ENCODE data around the gene KHDC1. TPM values are rescaled to one million over a fixed set of nuclear protein-coding genes. Genes with fewer than 3 reads are reported as not detected.
A peak's percentile ranks its signal among the peaks of the same experiment; 100 is the strongest.

The KHDC1 gene
- total and polyA plus RNA-seq, 4 donors: 1.3 to 3.5 (median 2.5) TPM

DNA sequence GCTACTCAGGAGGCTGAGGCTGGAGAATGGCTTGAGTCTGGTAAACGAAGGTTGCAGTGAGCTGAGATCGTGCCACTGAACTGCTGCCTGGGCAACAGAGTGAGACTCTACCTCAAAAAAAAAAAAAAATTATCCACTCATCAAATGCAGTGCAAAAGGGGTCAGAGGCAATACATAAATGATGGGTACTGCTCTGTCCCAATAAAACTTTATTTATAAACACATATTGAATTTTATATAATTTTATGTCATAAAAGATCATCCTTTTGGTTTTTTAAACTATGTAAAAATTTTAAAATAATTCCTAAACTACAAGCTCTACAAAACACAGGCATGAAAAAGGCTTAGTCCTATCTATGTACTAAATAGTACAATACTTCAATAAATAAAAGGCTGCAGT is 10.3 kb downstream of the KHDC1 start:
- Histone ChIP-seq H3K4me3 (no peak overlapping the region), H3K4me1 (ENCODE audit: control insufficient read depth in 5 of 5, insufficient read depth in 5 of 5, low read length in 5 of 5) (no peaks in the 10 kb centered on the region), H3K9me3 (ENCODE audit: control insufficient read depth in 4 of 4, insufficient read depth in 3 of 4, low read length in 3 of 4) (no peaks in the 10 kb centered on the region), H3K9ac (ENCODE audit: insufficient read depth in 1 of 2, low read length in 2 of 2) (no peak overlapping the region), H3K27me3 (ENCODE audit: control insufficient read depth in 3 of 3, insufficient read depth in 3 of 3, low read length in 2 of 3) (no peaks in the 10 kb centered on the region), H3K36me3 (ENCODE audit: control insufficient read depth in 4 of 4, insufficient read depth in 4 of 4, low read length in 4 of 4) (no peaks in the 10 kb centered on the region), H3K27ac (ENCODE audit: low read depth in 1 of 2, low read length in 1 of 2) (no peak overlapping the region)
- DNase-seq: no peak
- TF ChIP-seq, protein P1, sequence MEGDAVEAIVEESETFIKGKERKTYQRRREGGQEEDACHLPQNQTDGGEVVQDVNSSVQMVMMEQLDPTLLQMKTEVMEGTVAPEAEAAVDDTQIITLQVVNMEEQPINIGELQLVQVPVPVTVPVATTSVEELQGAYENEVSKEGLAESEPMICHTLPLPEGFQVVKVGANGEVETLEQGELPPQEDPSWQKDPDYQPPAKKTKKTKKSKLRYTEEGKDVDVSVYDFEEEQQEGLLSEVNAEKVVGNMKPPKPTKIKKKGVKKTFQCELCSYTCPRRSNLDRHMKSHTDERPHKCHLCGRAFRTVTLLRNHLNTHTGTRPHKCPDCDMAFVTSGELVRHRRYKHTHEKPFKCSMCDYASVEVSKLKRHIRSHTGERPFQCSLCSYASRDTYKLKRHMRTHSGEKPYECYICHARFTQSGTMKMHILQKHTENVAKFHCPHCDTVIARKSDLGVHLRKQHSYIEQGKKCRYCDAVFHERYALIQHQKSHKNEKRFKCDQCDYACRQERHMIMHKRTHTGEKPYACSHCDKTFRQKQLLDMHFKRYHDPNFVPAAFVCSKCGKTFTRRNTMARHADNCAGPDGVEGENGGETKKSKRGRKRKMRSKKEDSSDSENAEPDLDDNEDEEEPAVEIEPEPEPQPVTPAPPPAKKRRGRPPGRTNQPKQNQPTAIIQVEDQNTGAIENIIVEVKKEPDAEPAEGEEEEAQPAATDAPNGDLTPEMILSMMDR (IDR thresholded peaks at IDR 0.05; ENCODE audit: control extremely low read depth, extremely low read depth): no peak
- ATAC-seq (ENCODE audit: insufficient read depth, low FRiP score): no peak
- WGBS, 2 donors: 93 to 98% methylated on average over 2 of the region's 2 CpGs

DNA sequence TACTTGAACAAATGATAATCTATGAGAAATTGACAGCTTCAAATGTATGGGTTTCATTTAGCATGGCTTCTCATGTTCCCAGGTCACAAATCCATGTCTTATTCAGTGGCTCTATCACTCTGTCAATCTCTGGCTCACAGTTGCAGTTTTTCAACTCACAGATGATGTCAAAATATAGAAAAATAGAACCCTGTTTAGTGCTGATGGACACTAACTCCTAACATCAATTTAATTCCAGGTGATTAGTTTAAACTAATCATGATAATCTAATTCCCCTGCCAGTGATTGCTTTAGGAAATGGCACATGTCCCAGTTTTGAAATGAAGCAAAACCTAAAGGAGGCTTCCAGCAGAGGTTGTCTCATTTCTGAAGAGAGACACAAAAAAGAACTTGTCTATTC is 13.0 kb downstream of the KHDC1 start:
- no peak overlapping the region for H3K4me3 ChIP-seq
- TF ChIP-seq, protein P1 (IDR thresholded peaks at IDR 0.05; ENCODE audit: control extremely low read depth, extremely low read depth): no peak
- no peaks in the 10 kb centered on the region for H3K4me1 ChIP-seq (ENCODE audit: control insufficient read depth in 5 of 5, insufficient read depth in 5 of 5, low read length in 5 of 5)

DNA sequence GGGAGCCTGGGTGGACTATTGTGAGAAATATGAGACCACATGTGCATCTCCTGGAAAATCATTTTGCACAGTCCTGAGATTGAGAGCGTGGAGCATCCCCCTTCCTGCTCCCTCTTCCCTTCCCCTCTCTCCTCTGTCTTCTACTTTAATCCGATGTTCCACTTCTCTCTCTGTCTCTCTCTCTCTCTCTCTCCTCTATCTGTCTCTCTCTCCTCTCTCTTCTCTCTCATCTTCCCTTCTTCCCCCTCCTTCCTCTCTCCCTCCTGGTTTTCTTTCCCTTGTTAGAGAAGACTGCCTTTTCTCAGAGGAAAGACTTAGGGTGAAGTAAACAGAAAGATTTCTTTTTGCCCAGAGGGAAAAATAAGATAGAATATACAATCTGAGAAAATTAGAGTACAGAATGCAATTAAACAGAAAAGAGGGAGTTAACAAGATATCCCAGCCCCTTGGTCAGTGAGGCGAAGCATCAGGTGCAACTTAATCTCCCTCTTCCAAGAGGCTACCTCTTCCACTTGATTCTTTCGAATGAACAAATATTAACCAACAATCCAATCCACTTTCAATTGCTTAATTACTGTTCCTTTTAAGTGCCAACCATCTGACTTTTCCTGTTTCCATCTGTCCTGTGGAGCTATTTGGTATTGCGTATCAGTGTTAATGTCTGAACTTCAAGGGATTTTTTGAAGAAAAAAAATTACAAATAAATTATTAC is 14.6 kb downstream of the KHDC1 start:
- no peak overlapping the region for H3K4me3 ChIP-seq
- H3K9ac ChIP-seq (ENCODE audit: insufficient read depth in 1 of 2, low read length in 2 of 2): no peak overlapping the region
- H3K27me3 ChIP-seq (ENCODE audit: control insufficient read depth in 3 of 3, insufficient read depth in 3 of 3, low read length in 2 of 3): no peaks in the 10 kb centered on the region
- H3K9me3 ChIP-seq (ENCODE audit: control insufficient read depth in 4 of 4, insufficient read depth in 3 of 4, low read length in 3 of 4): no peaks in the 10 kb centered on the region
- ATAC-seq (ENCODE audit: insufficient read depth, low FRiP score) (no peak), DNase-seq (peak in 2 of 3 donors; percentile 6 to 39)
- no peaks in the 10 kb centered on the region for H3K36me3 ChIP-seq (ENCODE audit: control insufficient read depth in 4 of 4, insufficient read depth in 4 of 4, low read length in 4 of 4)
- H3K27ac ChIP-seq (ENCODE audit: low read depth in 1 of 2, low read length in 1 of 2): no peak overlapping the region
- 67 to 69% methylated on average over 5 of the region's 5 CpGs for WGBS, 2 donors
- TF ChIP-seq, protein P1 (IDR thresholded peaks at IDR 0.05; ENCODE audit: control extremely low read depth, extremely low read depth): no peak
- no peaks in the 10 kb centered on the region for H3K4me1 ChIP-seq (ENCODE audit: control insufficient read depth in 5 of 5, insufficient read depth in 5 of 5, low read length in 5 of 5)

More for the DNA sequence above, 13.0 kb downstream of the KHDC1 start:
- H3K27me3 ChIP-seq (ENCODE audit: control insufficient read depth in 3 of 3, insufficient read depth in 3 of 3, low read length in 2 of 3): no peaks in the 10 kb centered on the region
- H3K9me3 ChIP-seq (ENCODE audit: control insufficient read depth in 4 of 4, insufficient read depth in 3 of 4, low read length in 3 of 4): no peaks in the 10 kb centered on the region
- no peaks in the 10 kb centered on the region for H3K36me3 ChIP-seq (ENCODE audit: control insufficient read depth in 4 of 4, insufficient read depth in 4 of 4, low read length in 4 of 4)
- H3K9ac ChIP-seq (ENCODE audit: insufficient read depth in 1 of 2, low read length in 2 of 2): no peak overlapping the region
- no peak overlapping the region for H3K27ac ChIP-seq (ENCODE audit: low read depth in 1 of 2, low read length in 1 of 2)
- no peak for ATAC-seq (ENCODE audit: insufficient read depth, low FRiP score)
- no peak for DNase-seq

DNA sequence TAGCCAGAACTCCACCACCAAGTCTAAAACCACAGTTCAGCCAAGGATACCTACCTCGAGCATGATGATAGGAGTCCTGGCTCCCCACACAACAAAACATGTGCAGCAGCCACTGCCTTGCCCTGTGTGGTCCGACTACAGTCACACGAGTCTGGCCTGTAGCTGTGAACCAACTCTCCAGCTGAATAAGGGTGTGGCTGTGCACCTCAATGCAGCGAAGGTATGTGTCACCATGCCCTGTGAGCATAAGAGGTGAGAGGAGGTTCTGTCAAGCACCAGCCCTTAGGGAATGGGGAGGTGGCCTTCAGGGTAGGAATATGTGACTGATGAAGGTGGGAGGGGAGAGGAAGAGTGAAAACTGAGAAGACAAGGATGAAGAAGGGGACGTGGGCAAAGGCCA is 21.0 kb downstream of the KHDC1 start:
- no peak for ATAC-seq (ENCODE audit: insufficient read depth, low FRiP score)
- H3K27me3 ChIP-seq (ENCODE audit: control insufficient read depth in 3 of 3, insufficient read depth in 3 of 3, low read length in 2 of 3): no peaks in the 10 kb centered on the region
- no peak for DNase-seq
- no peak overlapping the region for H3K27ac ChIP-seq (ENCODE audit: low read depth in 1 of 2, low read length in 1 of 2)
- H3K36me3 ChIP-seq (ENCODE audit: control insufficient read depth in 4 of 4, insufficient read depth in 4 of 4, low read length in 4 of 4): no peaks in the 10 kb centered on the region
- 85 to 97% methylated on average over 4 to 5 of the region's 5 CpGs for WGBS, 2 donors
- no peaks in the 10 kb centered on the region for H3K9me3 ChIP-seq (ENCODE audit: control insufficient read depth in 4 of 4, insufficient read depth in 3 of 4, low read length in 3 of 4)
- TF ChIP-seq, protein P1 (IDR thresholded peaks at IDR 0.05; ENCODE audit: control extremely low read depth, extremely low read depth): no peak
- no peaks in the 10 kb centered on the region for H3K4me1 ChIP-seq (ENCODE audit: control insufficient read depth in 5 of 5, insufficient read depth in 5 of 5, low read length in 5 of 5)
- no peak overlapping the region for H3K4me3 ChIP-seq
- H3K9ac ChIP-seq (ENCODE audit: insufficient read depth in 1 of 2, low read length in 2 of 2): no peak overlapping the region
